ENCODE measurements around the gene CBLC. TPM values are rescaled to one million over a fixed set of nuclear protein-coding genes. Genes with fewer than 3 reads are reported as not detected.

The CBLC gene
- total RNA-seq, 4 donors from 2014 or later, result 84.2 to 197 (median 132) TPM

DNA sequence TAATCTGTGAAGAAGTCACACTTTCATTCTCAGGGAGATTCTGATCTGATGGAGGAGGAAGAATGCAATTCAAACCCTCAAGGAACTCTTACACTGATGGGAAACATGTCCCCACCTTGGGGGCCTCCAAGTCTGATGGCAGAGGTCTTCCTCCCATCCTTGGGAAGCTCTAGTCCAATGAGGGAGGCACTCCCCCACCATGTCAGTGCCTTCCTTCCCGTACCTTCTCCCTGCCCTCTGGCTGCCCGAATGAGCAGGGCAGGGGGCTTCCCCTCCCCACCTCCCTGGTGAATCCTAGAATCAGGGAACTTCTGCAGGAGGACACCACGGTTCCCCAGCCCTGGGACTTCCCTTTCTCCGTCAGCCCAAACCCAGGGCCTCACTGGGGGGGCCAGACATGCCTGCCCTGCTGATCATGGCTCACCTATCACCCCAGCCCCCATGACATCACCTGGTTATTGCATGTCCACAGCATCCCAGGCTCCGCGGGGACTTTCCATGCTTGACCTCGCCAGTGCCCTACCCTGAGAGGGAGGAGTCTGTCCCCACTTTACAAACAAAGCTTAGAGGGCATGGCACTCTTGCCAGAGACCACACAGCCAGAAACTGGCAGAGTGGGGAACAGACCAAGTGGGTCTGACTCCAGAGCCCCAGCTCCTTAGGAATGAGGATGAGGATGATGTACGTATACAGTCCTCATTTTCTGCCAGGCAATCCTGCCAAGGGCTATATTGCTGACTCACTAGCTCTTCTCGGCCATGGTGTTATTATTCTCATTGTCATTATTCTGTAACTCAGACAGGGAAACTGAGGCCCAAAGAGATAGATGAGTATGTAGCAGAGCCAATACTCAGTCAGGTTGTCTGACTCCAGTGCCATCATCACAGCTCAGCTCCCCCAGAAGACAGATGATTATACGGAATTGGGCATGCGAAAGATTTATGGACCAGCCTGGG is 38.8 kb upstream of the CBLC start:
- Histone ChIP-seq H3K27me3 (no peaks in the 10 kb centered on the region), H3K9me3 (no peaks in the 10 kb centered on the region), H3K4me1 (peaks cover 0 to 51% (median 10%) of the 10 kb centered on the region in 4 donors), H3K27ac (peak overlapping the region in 1 of 4 donors; percentile 14), H3K36me3 (no peaks in the 10 kb centered on the region), H3K4me3 (no peak overlapping the region)
- peak in 1 of 3 donors; percentile 67 for DNase-seq
- TF ChIP-seq, protein P1, sequence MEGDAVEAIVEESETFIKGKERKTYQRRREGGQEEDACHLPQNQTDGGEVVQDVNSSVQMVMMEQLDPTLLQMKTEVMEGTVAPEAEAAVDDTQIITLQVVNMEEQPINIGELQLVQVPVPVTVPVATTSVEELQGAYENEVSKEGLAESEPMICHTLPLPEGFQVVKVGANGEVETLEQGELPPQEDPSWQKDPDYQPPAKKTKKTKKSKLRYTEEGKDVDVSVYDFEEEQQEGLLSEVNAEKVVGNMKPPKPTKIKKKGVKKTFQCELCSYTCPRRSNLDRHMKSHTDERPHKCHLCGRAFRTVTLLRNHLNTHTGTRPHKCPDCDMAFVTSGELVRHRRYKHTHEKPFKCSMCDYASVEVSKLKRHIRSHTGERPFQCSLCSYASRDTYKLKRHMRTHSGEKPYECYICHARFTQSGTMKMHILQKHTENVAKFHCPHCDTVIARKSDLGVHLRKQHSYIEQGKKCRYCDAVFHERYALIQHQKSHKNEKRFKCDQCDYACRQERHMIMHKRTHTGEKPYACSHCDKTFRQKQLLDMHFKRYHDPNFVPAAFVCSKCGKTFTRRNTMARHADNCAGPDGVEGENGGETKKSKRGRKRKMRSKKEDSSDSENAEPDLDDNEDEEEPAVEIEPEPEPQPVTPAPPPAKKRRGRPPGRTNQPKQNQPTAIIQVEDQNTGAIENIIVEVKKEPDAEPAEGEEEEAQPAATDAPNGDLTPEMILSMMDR (IDR thresholded peaks at IDR 0.05), result no peak
- no peak for TF ChIP-seq POLR2A (IDR thresholded peaks at IDR 0.05)

- no peaks in the 10 kb centered on the region for H3K36me3 ChIP-seq
- H3K27ac ChIP-seq, result peak overlapping the region in 3 of 4 donors; percentile 90 to 99 (median 97)
- TF ChIP-seq, protein P1 (IDR thresholded peaks at IDR 0.05), result no peak
- no peak for TF ChIP-seq POLR2A (IDR thresholded peaks at IDR 0.05)
- no peak overlapping the region for H3K4me3 ChIP-seq
- no peaks in the 10 kb centered on the region for H3K27me3 ChIP-seq
- DNase-seq, result no peak
- peaks cover 0 to 65% (median 14%) of the 10 kb centered on the region in 4 donors for H3K4me1 ChIP-seq
- H3K9me3 ChIP-seq, result no peaks in the 10 kb centered on the region
Measured at GRCh38 chr19:44740351-44740824, 37.3 kb upstream of the CBLC start.

DNA sequence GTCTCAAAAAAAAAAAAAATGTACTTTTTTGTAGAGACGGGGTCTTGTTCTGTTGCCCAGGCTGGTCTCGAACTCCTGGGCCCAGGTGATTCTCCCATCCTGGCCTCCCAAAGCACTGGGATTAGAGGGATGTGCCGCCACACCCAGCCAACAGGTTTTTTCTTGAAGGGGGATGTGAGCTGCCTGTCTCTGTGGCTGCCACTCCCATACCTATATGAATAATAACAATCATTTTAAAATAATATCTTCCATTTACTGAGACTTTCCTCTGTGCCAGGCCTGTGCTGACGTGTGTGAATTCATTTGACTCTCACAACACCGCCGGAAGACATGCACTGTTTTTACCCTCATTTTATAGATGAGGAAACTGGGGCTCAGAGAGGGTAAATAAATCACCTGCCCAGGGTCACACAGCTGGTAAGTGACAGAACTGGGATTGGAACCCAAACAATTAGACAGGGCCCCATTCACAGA is 36.4 kb upstream of the CBLC start:
- TF ChIP-seq, protein P1 (IDR thresholded peaks at IDR 0.05), result no peak
- TF ChIP-seq POLR2A (IDR thresholded peaks at IDR 0.05), result no peak
- Histone ChIP-seq H3K4me1 (peaks cover 0 to 73% (median 14%) of the 10 kb centered on the region in 4 donors), H3K9me3 (no peaks in the 10 kb centered on the region), H3K27ac (peak overlapping the region; percentile 69 to 99 (median 94)), H3K36me3 (no peaks in the 10 kb centered on the region), H3K27me3 (no peaks in the 10 kb centered on the region), H3K4me3 (no peak overlapping the region)
- peak in 1 of 3 donors; percentile 51 for DNase-seq

GRCh38 chr19:44741841-44742329 is 35.8 kb upstream of the CBLC start:
- Histone ChIP-seq H3K27me3 (no peaks in the 10 kb centered on the region), H3K4me1 (peaks cover 0 to 78% (median 14%) of the 10 kb centered on the region in 4 donors), H3K27ac (peak overlapping the region; percentile 69 to 99 (median 94)), H3K36me3 (no peaks in the 10 kb centered on the region), H3K4me3 (no peak overlapping the region), H3K9me3 (no peaks in the 10 kb centered on the region)
- peak; percentile 60 to 98 (median 96) for DNase-seq
- TF ChIP-seq, protein P1 (IDR thresholded peaks at IDR 0.05), result no peak
- peak; percentile 58 to 79 for TF ChIP-seq POLR2A (IDR thresholded peaks at IDR 0.05)

GRCh38 chr19:44742330-44743061 is 35.2 kb upstream of the CBLC start:
- TF ChIP-seq POLR2A (IDR thresholded peaks at IDR 0.05), result peak in 1 of 2 donors; percentile 1
- TF ChIP-seq, protein P1 (IDR thresholded peaks at IDR 0.05), result no peak
- H3K4me1 ChIP-seq, result peaks cover 6 to 81% (median 14%) of the 10 kb centered on the region in 4 donors

More at GRCh38 chr19:44742330-44743061, 35.2 kb upstream of the CBLC start:
- peak overlapping the region; percentile 69 to 99 (median 94) for H3K27ac ChIP-seq
- no peaks in the 10 kb centered on the region for H3K27me3 ChIP-seq
- H3K36me3 ChIP-seq, result no peaks in the 10 kb centered on the region
- no peaks in the 10 kb centered on the region for H3K9me3 ChIP-seq
- H3K4me3 ChIP-seq, result no peak overlapping the region
- DNase-seq, result peak in 1 of 3 donors; percentile 55
